CD4-positive, alpha-beta T cell treated with Interleukin-6 at 100 ng/mL for 8 hours (primary cell): ENCODE measurements around the gene ABCA13.
"Not testable (repeated sequence)": the region's sequence is repeated elsewhere in the genome, so short reads cannot be mapped to it uniquely, and the experiment has no call there.

Experiments used
- DNase-seq: peaks from one replicate; pipeline ENCODE4 v3.0.0-alpha.2; 2020; ENCODE audit warnings: mixed read lengths, low spot score

ABCA13 gene

GRCh38 chr7:48171202-48171601 lies at the start of gene ABCA13:
TSS of gene ABCA13 (plus strand) at chr7:48171458. CDS start at chr7:48171484, 26 bp downstream.
- no peak for DNase-seq

- DNase-seq, result no peak
These were observed 45.2 kb upstream of the ABCA13 start for GRCh38 chr7:48126037-48126436.

GRCh38 chr7:48130658-48131108 lies 40.6 kb upstream of the ABCA13 start:
- DNase-seq, result no peak

- DNase-seq, result no peak
These were observed 38.5 kb upstream of the ABCA13 start for GRCh38 chr7:48132792-48133191.

- no peak for DNase-seq
These were observed 31.8 kb upstream of the ABCA13 start for GRCh38 chr7:48139459-48139858.

- no peak for DNase-seq
These were observed 31.1 kb upstream of the ABCA13 start for GRCh38 chr7:48140001-48140681.

- no peak for DNase-seq
These were observed 29.7 kb upstream of the ABCA13 start for GRCh38 chr7:48141521-48141920.

GRCh38 chr7:48144291-48144768 lies 26.9 kb upstream of the ABCA13 start:
- no peak for DNase-seq

- no peak for DNase-seq
These were observed 24.1 kb upstream of the ABCA13 start for GRCh38 chr7:48147078-48147591.

- DNase-seq, result not testable (repeated sequence)
These were observed 23.6 kb upstream of the ABCA13 start for GRCh38 chr7:48147690-48148089.

- DNase-seq, result no peak
These were observed 22.9 kb upstream of the ABCA13 start for GRCh38 chr7:48148311-48148710.

- no peak for DNase-seq
These were observed 22.2 kb upstream of the ABCA13 start for GRCh38 chr7:48149058-48149457.

GRCh38 chr7:48150086-48150485 lies 21.2 kb upstream of the ABCA13 start:
- DNase-seq, result no peak

- peak; percentile 20 for DNase-seq
These were observed 16.4 kb upstream of the ABCA13 start for GRCh38 chr7:48154792-48155413.

GRCh38 chr7:48158404-48158803 lies 12.9 kb upstream of the ABCA13 start:
- DNase-seq, result no peak

- no peak for DNase-seq
These were observed 9.7 kb upstream of the ABCA13 start for GRCh38 chr7:48161407-48162125.

- no peak for DNase-seq
These were observed 6.1 kb upstream of the ABCA13 start for GRCh38 chr7:48165157-48165556.

- DNase-seq, result no peak
These were observed 3.1 kb upstream of the ABCA13 start for GRCh38 chr7:48168159-48168558.

GRCh38 chr7:48170506-48170905 lies 752 bp upstream of the ABCA13 start:
- no peak for DNase-seq

- no peak for DNase-seq
These were observed 2.1 kb downstream of the ABCA13 start for GRCh38 chr7:48173313-48173712.

- DNase-seq, result no peak
These were observed 2.6 kb downstream of the ABCA13 start for GRCh38 chr7:48173756-48174382.

- no peak for DNase-seq
These were observed 3.8 kb downstream of the ABCA13 start for GRCh38 chr7:48175019-48175418.
